Activated naive CD8-positive, alpha-beta T cell treated with anti-CD3 and anti-CD28 coated beads, Interleukin-2, amount 10 ng/mL, durations not matched to agents 7 days and 5 days (primary cell): ENCODE results near the gene DAG1. TPM values are rescaled to one million over a fixed set of nuclear protein-coding genes. Genes with fewer than 3 reads are reported as not detected.
"Not testable (repeated sequence)": the region's sequence is repeated elsewhere in the genome, so short reads cannot be mapped to it uniquely, and the experiment has no call there.

Source experiments
- ATAC-seq: fragments of 150-1000 bp; cut with Tn5 transposase; one replicate; pipeline ENCODE4 v1.10.0; 2021; ENCODE audit warnings: low read depth, moderate library complexity
- POLR2A ChIA-PET: fragments of 350-600 bp; sonication (Branson Sonifier 250); formaldehyde crosslinking; loops from one replicate; lab custom pipeline; 2021; ENCODE audit warnings: antibody characterized with exemption; lab: Charles Lee
- DNase-seq: peaks from one replicate; pipeline ENCODE4 v3.0.0; 2021
- H3K27ac Mint-ChIP-seq: one replicate; pipeline ENCODE4 v1.8.0; 2022; ENCODE audit warnings: mild to moderate bottlenecking, mixed read lengths
- H3K27me3 Mint-ChIP-seq: one replicate; pipeline ENCODE4 v1.8.0; 2022; ENCODE audit warnings: mild to moderate bottlenecking, moderate library complexity, mixed read lengths
- H3K36me3 Mint-ChIP-seq: one replicate; pipeline ENCODE4 v1.8.0; 2021; ENCODE audit warnings: mild to moderate bottlenecking, mixed read lengths
- H3K4me1 Mint-ChIP-seq: one replicate; pipeline ENCODE4 v1.8.0; 2021; ENCODE audit warnings: mixed read lengths
- H3K4me3 Mint-ChIP-seq: one replicate; pipeline ENCODE4 v1.8.0; 2022; ENCODE audit warnings: mild to moderate bottlenecking, moderate library complexity, mixed read lengths
- H3K9me3 Mint-ChIP-seq: one replicate; pipeline ENCODE4 v1.8.0; 2021; ENCODE audit warnings: mixed read lengths
- total RNA-seq, 2 experiments: library from RNA; stranded (reverse); gene quantifications; one replicate each; pipeline ENCODE4 v1.2.3, GENCODE V29; 2021

Gene DAG1
- total RNA-seq, 2 experiments from 2014 or later, result 14.1 to 17.5 TPM

- no peaks in the 10 kb centered on the region for H3K9me3 Mint-ChIP-seq
- no peak overlapping the region for H3K27ac Mint-ChIP-seq
- no peaks in the 10 kb centered on the region for H3K36me3 Mint-ChIP-seq
- no peak for DNase-seq
- no peaks in the 10 kb centered on the region for H3K27me3 Mint-ChIP-seq
- H3K4me3 Mint-ChIP-seq, result no peak overlapping the region
- peaks cover 4% of the 10 kb centered on the region for H3K4me1 Mint-ChIP-seq
- POLR2A ChIA-PET, result no interaction called here
- no peak for ATAC-seq
These were observed 14.4 kb downstream of the DAG1 start for GRCh38 chr3:49484471-49484870.

GRCh38 chr3:49489247-49489646, 19.2 kb downstream of the DAG1 start:
- Mint-ChIP-seq H3K9me3 (no peaks in the 10 kb centered on the region), H3K27me3 (no peaks in the 10 kb centered on the region), H3K4me3 (no peak overlapping the region), H3K36me3 (peaks cover 5% of the 10 kb centered on the region), H3K27ac (no peak overlapping the region), H3K4me1 (no peaks in the 10 kb centered on the region)
- no peak for DNase-seq
- POLR2A ChIA-PET, result no interaction called here
- no peak for ATAC-seq

- POLR2A ChIA-PET, result no interaction called here
- no peak for ATAC-seq
- no peaks in the 10 kb centered on the region for H3K27me3 Mint-ChIP-seq
These were observed 22.9 kb downstream of the DAG1 start for GRCh38 chr3:49492969-49493368.

GRCh38 chr3:49493901-49494300, 23.8 kb downstream of the DAG1 start:
- H3K27me3 Mint-ChIP-seq, result no peaks in the 10 kb centered on the region
- H3K4me1 Mint-ChIP-seq, result peaks cover 3% of the 10 kb centered on the region
- no peaks in the 10 kb centered on the region for H3K9me3 Mint-ChIP-seq
- H3K4me3 Mint-ChIP-seq, result no peak overlapping the region
- DNase-seq, result no peak
- ATAC-seq, result no peak
- POLR2A ChIA-PET, result no interaction called here
- no peak overlapping the region for H3K27ac Mint-ChIP-seq
- peaks cover 5% of the 10 kb centered on the region for H3K36me3 Mint-ChIP-seq

More at GRCh38 chr3:49492969-49493368, 22.9 kb downstream of the DAG1 start:
- no peaks in the 10 kb centered on the region for H3K9me3 Mint-ChIP-seq
- DNase-seq, result no peak
- H3K27ac Mint-ChIP-seq, result no peak overlapping the region
- H3K4me1 Mint-ChIP-seq, result peaks cover 3% of the 10 kb centered on the region
- no peak overlapping the region for H3K4me3 Mint-ChIP-seq
- H3K36me3 Mint-ChIP-seq, result peaks cover 5% of the 10 kb centered on the region

GRCh38 chr3:49495023-49495422, 25.0 kb downstream of the DAG1 start:
- Mint-ChIP-seq H3K9me3 (no peaks in the 10 kb centered on the region), H3K4me3 (no peak overlapping the region), H3K4me1 (peaks cover 8% of the 10 kb centered on the region), H3K36me3 (peaks cover 7% of the 10 kb centered on the region), H3K27me3 (no peaks in the 10 kb centered on the region), H3K27ac (no peak overlapping the region)
- POLR2A ChIA-PET, result interaction anchor here (0.6 kb wide), 1 partner anchor 595 kb away, joined by 5 read pairs; no protein-coding TSS in a partner anchor
- DNase-seq, result no peak
- no peak for ATAC-seq

GRCh38 chr3:49496845-49497244, 26.8 kb downstream of the DAG1 start:
- peaks cover 17% of the 10 kb centered on the region for H3K4me1 Mint-ChIP-seq
- POLR2A ChIA-PET, DNase-seq, ATAC-seq, H3K4me3 Mint-ChIP-seq, H3K27me3 Mint-ChIP-seq, H3K27ac Mint-ChIP-seq, H3K36me3 Mint-ChIP-seq, H3K9me3 Mint-ChIP-seq: not testable (repeated sequence)

GRCh38 chr3:49497606-49498005, 27.5 kb downstream of the DAG1 start:
- Mint-ChIP-seq H3K4me3 (no peak overlapping the region), H3K4me1 (peaks cover 17% of the 10 kb centered on the region), H3K27me3 (no peaks in the 10 kb centered on the region), H3K36me3 (peaks cover 10% of the 10 kb centered on the region), H3K27ac (no peak overlapping the region), H3K9me3 (no peaks in the 10 kb centered on the region)
- no peak for ATAC-seq
- DNase-seq, result no peak
- POLR2A ChIA-PET, result no interaction called here

GRCh38 chr3:49498239-49498638, 28.2 kb downstream of the DAG1 start:
- DNase-seq, result no peak
- H3K4me3 Mint-ChIP-seq, result no peak overlapping the region
- POLR2A ChIA-PET, result no interaction called here
- H3K9me3 Mint-ChIP-seq, result no peaks in the 10 kb centered on the region
- peaks cover 8% of the 10 kb centered on the region for H3K36me3 Mint-ChIP-seq
- peaks cover 17% of the 10 kb centered on the region for H3K4me1 Mint-ChIP-seq
- no peak for ATAC-seq
- no peaks in the 10 kb centered on the region for H3K27me3 Mint-ChIP-seq
- peak overlapping the region; percentile 24 for H3K27ac Mint-ChIP-seq

GRCh38 chr3:49498648-49499047, 28.6 kb downstream of the DAG1 start:
- DNase-seq (no peak), ATAC-seq (no peak)
- POLR2A ChIA-PET, result no interaction called here
- Mint-ChIP-seq H3K4me1 (peaks cover 17% of the 10 kb centered on the region), H3K4me3 (no peak overlapping the region), H3K27ac (no peak overlapping the region), H3K9me3 (no peaks in the 10 kb centered on the region), H3K36me3 (peaks cover 6% of the 10 kb centered on the region), H3K27me3 (no peaks in the 10 kb centered on the region)

- Mint-ChIP-seq H3K27me3 (no peaks in the 10 kb centered on the region), H3K4me1 (peaks cover 14% of the 10 kb centered on the region), H3K9me3 (no peaks in the 10 kb centered on the region), H3K4me3 (no peak overlapping the region), H3K36me3 (peaks cover 5% of the 10 kb centered on the region), H3K27ac (no peak overlapping the region)
- ATAC-seq (peak; percentile 36), DNase-seq (no peak)
- POLR2A ChIA-PET, result interaction anchor here (0.5 to 1.2 kb wide), 2 partner anchors 39 to 339 kb away, joined by 4 to 5 read pairs; no protein-coding TSS in a partner anchor
These were observed 30.2 kb downstream of the DAG1 start for GRCh38 chr3:49500205-49500731.

- Mint-ChIP-seq H3K27me3 (no peaks in the 10 kb centered on the region), H3K9me3 (no peaks in the 10 kb centered on the region), H3K4me1 (peaks cover 14% of the 10 kb centered on the region), H3K4me3 (no peak overlapping the region), H3K36me3 (peaks cover 5% of the 10 kb centered on the region), H3K27ac (no peak overlapping the region)
- ATAC-seq (peak; percentile 14), DNase-seq (no peak)
- POLR2A ChIA-PET, result interaction anchor here (0.5 to 1.2 kb wide), 2 partner anchors 39 to 338 kb away, joined by 4 to 5 read pairs; no protein-coding TSS in a partner anchor
These were observed 30.9 kb downstream of the DAG1 start for GRCh38 chr3:49500732-49501609.

- peaks cover 5% of the 10 kb centered on the region for H3K36me3 Mint-ChIP-seq
- H3K27ac Mint-ChIP-seq, result no peak overlapping the region
- H3K4me3 Mint-ChIP-seq, result no peak overlapping the region
- DNase-seq (no peak), ATAC-seq (no peak)
- POLR2A ChIA-PET, result no interaction called here
- H3K9me3 Mint-ChIP-seq, result no peaks in the 10 kb centered on the region
- no peaks in the 10 kb centered on the region for H3K27me3 Mint-ChIP-seq
- H3K4me1 Mint-ChIP-seq, result peaks cover 14% of the 10 kb centered on the region
These were observed 31.8 kb downstream of the DAG1 start for GRCh38 chr3:49501842-49502241.

- H3K4me1 Mint-ChIP-seq, result no peaks in the 10 kb centered on the region
- H3K4me3 Mint-ChIP-seq, result no peak overlapping the region
- DNase-seq (no peak), ATAC-seq (no peak)
- H3K36me3 Mint-ChIP-seq, result peaks cover 6% of the 10 kb centered on the region
- POLR2A ChIA-PET, result no interaction called here
- H3K9me3 Mint-ChIP-seq, result no peaks in the 10 kb centered on the region
- no peaks in the 10 kb centered on the region for H3K27me3 Mint-ChIP-seq
- no peak overlapping the region for H3K27ac Mint-ChIP-seq
These were observed 36.8 kb downstream of the DAG1 start for GRCh38 chr3:49506906-49507305.
